Measurements from ENCODE around the gene METTL18. TPM values are rescaled to one million over a fixed set of nuclear protein-coding genes. Genes with fewer than 3 reads are reported as not detected.

METTL18 gene
- total RNA-seq, 2 donors from 2014 or later = 5.1 to 6.3 TPM

- intact Hi-C loops (cut with DNase I) = no loop called here
- no peak for ATAC-seq
- no peak for DNase-seq
Measured at GRCh38 chr1:169793730-169794129, 977 bp downstream of the METTL18 start.

- no peak for ATAC-seq
- intact Hi-C loops (cut with DNase I) = no loop called here
- DNase-seq = no peak
Measured at GRCh38 chr1:169788402-169788801, 6.3 kb downstream of the METTL18 start.

GRCh38 chr1:169786974-169787373 is 7.7 kb downstream of the METTL18 start:
- intact Hi-C loops (cut with DNase I) = no loop called here
- ATAC-seq (no peak), DNase-seq (no peak)

- no peak for ATAC-seq
- DNase-seq = no peak
- intact Hi-C loops (cut with DNase I) = no loop called here
Measured at GRCh38 chr1:169785267-169785666, 9.4 kb downstream of the METTL18 start.

- no peak for ATAC-seq
- no peak for DNase-seq
- intact Hi-C loops (cut with DNase I) = no loop called here
Measured at GRCh38 chr1:169784102-169784501, 10.6 kb downstream of the METTL18 start.

- intact Hi-C loops (cut with DNase I) = no loop called here
- DNase-seq (no peak), ATAC-seq (no peak)
Measured at GRCh38 chr1:169782596-169782995, 12.1 kb downstream of the METTL18 start.

- intact Hi-C loops (cut with DNase I) = no loop called here
- no peak for ATAC-seq
- DNase-seq = no peak
Measured at GRCh38 chr1:169779970-169780369, 14.7 kb downstream of the METTL18 start.

GRCh38 chr1:169779150-169779549 is 15.6 kb downstream of the METTL18 start:
- ATAC-seq = no peak
- intact Hi-C loops (cut with DNase I) = no loop called here

GRCh38 chr1:169776440-169776839 is 18.3 kb downstream of the METTL18 start:
- DNase-seq (no peak), ATAC-seq (no peak)
- intact Hi-C loops (cut with DNase I) = no loop called here

More at GRCh38 chr1:169779150-169779549, 15.6 kb downstream of the METTL18 start:
- no peak for DNase-seq

- DNase-seq (no peak), ATAC-seq (no peak)
- intact Hi-C loops (cut with DNase I) = no loop called here
Measured at GRCh38 chr1:169768161-169768560, 26.5 kb downstream of the METTL18 start.

GRCh38 chr1:169765580-169766331 is 29.0 kb downstream of the METTL18 start:
- ATAC-seq (no peak), DNase-seq (no peak)
- intact Hi-C loops (cut with DNase I) = no loop called here

- DNase-seq = no peak
- intact Hi-C loops (cut with DNase I) = no loop called here
- ATAC-seq = no peak
Measured at GRCh38 chr1:169764919-169765318, 29.8 kb downstream of the METTL18 start.

GRCh38 chr1:169762699-169763098 is 32.0 kb downstream of the METTL18 start:
- ATAC-seq = no peak
- intact Hi-C loops (cut with DNase I) = no loop called here
- no peak for DNase-seq

- ATAC-seq = no peak
- no peak for DNase-seq
- intact Hi-C loops (cut with DNase I) = no loop called here
Measured at GRCh38 chr1:169759038-169759437, 35.7 kb downstream of the METTL18 start.

- no peak for ATAC-seq
- DNase-seq = no peak
- intact Hi-C loops (cut with DNase I) = no loop called here
Measured at GRCh38 chr1:169753549-169753948, 41.2 kb downstream of the METTL18 start.

GRCh38 chr1:169750041-169750440 is 44.7 kb downstream of the METTL18 start:
- ATAC-seq (no peak), DNase-seq (no peak)
- intact Hi-C loops (cut with DNase I) = no loop called here

GRCh38 chr1:169746550-169746949 is 48.2 kb downstream of the METTL18 start:
- no peak for DNase-seq
- ATAC-seq = no peak

GRCh38 chr1:169745015-169745861 is 49.5 kb downstream of the METTL18 start:
- intact Hi-C loops (cut with DNase I) = no loop called here
- peak; percentile 44 to 95 for ATAC-seq
- peak; percentile 22 for DNase-seq

More at GRCh38 chr1:169746550-169746949, 48.2 kb downstream of the METTL18 start:
- intact Hi-C loops (cut with DNase I) = no loop called here

Measured in left cardiac atrium (tissue), 4 donors.